MG63 (cell line): ENCODE results near the gene TKT. TPM values are rescaled to one million over a fixed set of nuclear protein-coding genes. Genes with fewer than 3 reads are reported as not detected.
"Not testable (repeated sequence)": the region's sequence is repeated elsewhere in the genome, so short reads cannot be mapped to it uniquely, and the experiment has no call there.

Experiments used
- DNase-seq: peaks from one replicate; pipeline ENCODE4 v3.0.0-alpha.2; 2020
- H3K27me3 ChIP-seq: fragments of 250-450 bp; sonication (Bioruptor Pico); 2 replicates; pipeline ENCODE4 v1.5.1; 2020; ENCODE audit warnings: mild to moderate bottlenecking, moderate library complexity
- H3K36me3 ChIP-seq: fragments of 250-450 bp; sonication (Bioruptor Pico); 2 replicates; pipeline ENCODE4 v1.5.1; 2020; ENCODE audit warnings: mild to moderate bottlenecking, moderate library complexity
- H3K4me3 ChIP-seq: fragments of 250-450 bp; sonication (Bioruptor Pico); 2 replicates; pipeline ENCODE4 v1.5.1; 2020; ENCODE audit warnings: mild to moderate bottlenecking, moderate library complexity
- H3K9me3 ChIP-seq: fragments of 250-450 bp; sonication (Bioruptor Pico); 2 replicates; pipeline ENCODE4 v1.5.1; 2020; ENCODE audit warnings: mild to moderate bottlenecking, moderate library complexity
- total RNA-seq: library from RNA; depleted of rRNA; stranded (reverse); fragments of >200 nt; shearing (Covaris generic); gene quantifications from 2 replicates; pipeline ENCODE4 v1.2.3, GENCODE V29; 2014; ENCODE audit warnings: low replicate concordance

The TKT gene
- total RNA-seq, 1 experiment from 2014 or later, result 707 TPM

DNA sequence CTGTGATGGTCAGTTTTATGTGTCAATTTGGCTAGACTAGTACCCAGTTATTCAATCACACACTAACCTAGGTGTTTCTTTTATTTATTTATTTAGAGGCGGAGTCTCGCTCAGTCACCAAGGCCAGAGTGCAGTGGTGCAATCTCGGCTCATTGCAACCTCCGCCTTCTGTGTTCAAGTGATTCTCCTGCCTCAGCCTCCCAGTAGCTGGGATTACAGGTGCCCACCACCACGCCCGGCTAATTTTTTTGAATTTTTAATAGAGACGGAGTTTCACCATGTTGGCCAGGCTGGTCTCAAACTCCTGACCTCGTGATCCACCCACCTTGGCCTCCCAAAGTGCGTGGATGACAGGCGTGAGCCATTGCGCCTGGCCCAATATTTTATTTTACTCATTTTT is 13.4 kb upstream of the TKT start:
- not testable (repeated sequence) for H3K9me3 ChIP-seq, H3K4me3 ChIP-seq, H3K36me3 ChIP-seq, DNase-seq, H3K27me3 ChIP-seq

DNA sequence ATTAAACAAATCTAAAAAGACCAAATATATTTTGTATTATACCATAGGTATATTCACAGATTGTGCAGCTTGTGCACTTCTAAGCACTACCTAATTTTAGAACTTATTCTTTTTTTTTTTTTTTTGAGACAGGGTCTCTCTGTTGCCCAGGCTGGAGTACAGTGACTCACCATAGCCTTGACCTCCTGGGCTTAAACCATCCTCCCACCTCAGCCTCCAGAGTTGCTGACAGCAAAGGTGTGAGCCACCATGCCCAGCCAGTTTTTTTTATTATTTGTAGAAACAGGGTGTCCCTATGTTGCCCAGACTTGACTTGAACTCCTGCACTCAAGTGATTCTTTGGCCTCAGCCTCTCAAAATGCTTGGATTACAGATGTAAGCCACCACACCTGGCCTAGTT is 11.9 kb upstream of the TKT start:
- Histone ChIP-seq H3K36me3 (no peaks in the 10 kb centered on the region), H3K27me3 (no peaks in the 10 kb centered on the region), H3K9me3 (no peaks in the 10 kb centered on the region), H3K4me3 (no peak overlapping the region)
- no peak for DNase-seq

DNA sequence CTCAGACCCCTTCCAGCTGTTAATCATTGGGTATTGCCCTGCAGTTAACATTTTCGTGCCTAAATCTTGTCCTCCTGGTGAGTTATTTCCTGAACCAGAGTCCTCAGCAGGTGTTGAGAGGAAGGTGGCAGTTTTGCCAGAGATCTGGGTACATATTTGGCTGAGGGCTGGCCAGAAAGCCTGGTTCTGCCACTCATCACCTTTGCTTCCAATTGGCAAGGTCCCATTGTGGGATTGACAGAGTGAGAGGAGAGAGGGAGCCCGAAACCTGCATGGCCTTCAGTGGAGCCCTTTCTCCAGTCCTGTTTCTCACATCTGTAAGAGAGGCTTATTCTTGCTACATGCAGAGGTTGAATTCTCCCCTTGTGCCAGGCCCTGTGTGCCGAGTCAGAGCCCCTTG is 8.9 kb upstream of the TKT start:
- H3K36me3 ChIP-seq, result no peaks in the 10 kb centered on the region
- H3K4me3 ChIP-seq, result no peak overlapping the region
- no peaks in the 10 kb centered on the region for H3K27me3 ChIP-seq
- DNase-seq, result no peak
- no peaks in the 10 kb centered on the region for H3K9me3 ChIP-seq

DNA sequence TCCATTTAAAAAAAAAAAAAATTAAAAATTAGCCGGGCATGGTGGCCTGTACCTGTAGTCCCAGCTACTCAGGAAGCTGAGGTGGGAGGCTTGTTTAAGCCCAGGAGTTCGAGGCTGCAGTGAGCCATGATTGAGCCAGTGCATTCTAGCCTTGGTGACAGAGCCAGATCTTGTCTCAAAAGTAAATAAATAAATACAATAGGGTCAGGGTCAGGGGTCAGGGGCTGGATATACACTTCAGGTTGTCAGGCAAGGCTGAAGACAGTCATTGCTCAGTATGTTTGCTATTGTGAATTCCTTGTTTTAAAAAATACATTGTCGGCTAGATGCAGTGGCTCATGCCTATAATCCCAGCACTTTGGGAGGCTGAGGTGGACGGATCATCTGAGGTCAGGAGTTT is 8.1 kb upstream of the TKT start:
- Histone ChIP-seq H3K4me3 (no peak overlapping the region), H3K27me3 (no peaks in the 10 kb centered on the region), H3K36me3 (no peaks in the 10 kb centered on the region), H3K9me3 (no peaks in the 10 kb centered on the region)
- no peak for DNase-seq

GRCh38 chr3:53261712-53262111 is 5.9 kb upstream of the TKT start:
- Histone ChIP-seq H3K27me3 (no peaks in the 10 kb centered on the region), H3K9me3 (no peaks in the 10 kb centered on the region), H3K4me3 (no peak overlapping the region), H3K36me3 (no peaks in the 10 kb centered on the region)
- DNase-seq, result no peak

GRCh38 chr3:53260286-53260785 is 4.5 kb upstream of the TKT start:
- DNase-seq, result no peak
- no peaks in the 10 kb centered on the region for H3K27me3 ChIP-seq
- H3K36me3 ChIP-seq, result no peaks in the 10 kb centered on the region; the same call in 1 of the 2 replicates
- no peaks in the 10 kb centered on the region for H3K9me3 ChIP-seq
- no peak overlapping the region for H3K4me3 ChIP-seq

DNA sequence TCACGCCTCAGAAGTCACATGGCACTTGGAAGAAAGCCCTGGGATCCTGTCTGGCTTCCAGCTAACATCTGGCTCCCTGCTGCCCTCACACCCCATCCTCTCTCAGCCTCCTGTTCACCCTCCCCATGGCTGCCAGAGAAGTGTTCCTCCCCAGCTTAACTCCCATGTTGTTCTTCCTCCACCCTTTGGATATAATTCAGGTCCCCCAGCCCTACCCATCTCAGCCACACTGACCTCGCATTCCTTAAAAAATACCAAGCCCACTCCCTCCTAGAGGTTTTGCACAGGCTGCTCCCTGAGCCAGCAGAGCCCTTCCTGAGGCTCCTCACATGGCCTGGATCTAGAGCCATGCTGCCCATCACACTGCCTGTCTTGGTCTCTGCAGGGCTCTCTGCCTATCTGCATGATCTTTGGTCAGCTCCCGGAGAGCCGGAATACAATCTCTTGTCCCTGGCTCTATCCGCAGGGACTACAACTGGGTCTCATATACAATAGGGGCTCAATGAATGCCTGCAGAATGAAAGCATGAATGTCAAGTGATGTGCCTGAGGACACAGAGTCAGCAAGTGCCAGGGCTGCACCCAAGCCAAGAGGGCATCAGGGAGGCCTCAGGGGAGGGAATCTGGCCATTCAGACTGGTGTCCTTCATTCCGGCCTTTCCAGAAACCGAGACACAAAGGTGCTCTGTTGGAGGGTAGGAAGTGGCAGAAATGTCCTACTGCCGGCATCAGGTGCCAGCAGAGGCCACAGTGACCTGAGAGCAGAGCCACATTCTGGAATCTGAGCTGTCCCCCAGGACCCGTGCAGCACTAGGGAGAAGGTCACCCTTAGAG is 3.8 kb upstream of the TKT start:
- Histone ChIP-seq H3K9me3 (no peaks in the 10 kb centered on the region), H3K27me3 (no peaks in the 10 kb centered on the region), H3K4me3 (no peak overlapping the region), H3K36me3 (peaks cover 5% of the 10 kb centered on the region)
- DNase-seq, result no peak

GRCh38 chr3:53258600-53259426 is 3.0 kb upstream of the TKT start:
- Histone ChIP-seq H3K4me3 (no peak overlapping the region), H3K36me3 (peaks cover 13% of the 10 kb centered on the region), H3K27me3 (no peaks in the 10 kb centered on the region), H3K9me3 (no peaks in the 10 kb centered on the region)
- no peak for DNase-seq

DNA sequence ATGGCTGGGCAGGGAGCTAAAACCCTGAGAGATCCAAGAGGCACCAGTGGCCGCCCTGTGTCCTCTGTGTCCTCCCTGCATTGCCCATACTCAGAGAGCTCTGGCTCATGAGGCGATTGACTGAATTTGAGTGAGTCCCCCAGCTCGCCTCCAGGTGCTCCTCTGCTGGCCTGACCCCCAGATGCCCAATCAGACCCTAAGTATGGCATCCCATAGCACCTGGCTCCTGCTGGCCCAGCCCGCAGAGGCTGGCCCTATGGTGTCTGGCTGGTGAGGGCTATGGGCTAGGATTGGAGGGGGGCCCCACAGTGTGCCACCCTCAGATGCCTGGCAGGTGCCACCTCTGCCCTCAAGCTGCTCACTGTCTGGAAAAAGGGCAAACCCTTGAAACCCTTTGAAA is 1.6 kb upstream of the TKT start:
- Histone ChIP-seq H3K36me3 (peaks cover 22% of the 10 kb centered on the region), H3K27me3 (no peaks in the 10 kb centered on the region), H3K9me3 (no peaks in the 10 kb centered on the region), H3K4me3 (no peak overlapping the region)
- no peak for DNase-seq

DNA sequence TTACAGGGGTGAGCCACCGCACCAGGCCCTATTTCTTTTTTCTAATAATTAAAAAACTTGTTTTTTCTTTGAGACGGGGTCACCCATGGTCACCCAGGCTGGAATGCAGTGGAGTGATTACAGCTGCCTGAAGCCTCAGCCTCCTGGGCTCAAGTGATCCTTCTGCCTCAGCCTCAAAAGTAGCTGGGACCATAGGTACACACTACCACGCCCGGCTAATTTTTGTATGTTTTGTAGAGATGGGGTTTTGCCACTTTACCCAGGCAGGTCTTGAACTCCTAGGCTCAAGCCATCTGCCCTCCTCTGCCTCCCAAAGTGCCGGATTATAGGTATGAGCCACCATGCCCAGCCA is 858 bp upstream of the TKT start:
- H3K9me3 ChIP-seq, result no peaks in the 10 kb centered on the region

DNA sequence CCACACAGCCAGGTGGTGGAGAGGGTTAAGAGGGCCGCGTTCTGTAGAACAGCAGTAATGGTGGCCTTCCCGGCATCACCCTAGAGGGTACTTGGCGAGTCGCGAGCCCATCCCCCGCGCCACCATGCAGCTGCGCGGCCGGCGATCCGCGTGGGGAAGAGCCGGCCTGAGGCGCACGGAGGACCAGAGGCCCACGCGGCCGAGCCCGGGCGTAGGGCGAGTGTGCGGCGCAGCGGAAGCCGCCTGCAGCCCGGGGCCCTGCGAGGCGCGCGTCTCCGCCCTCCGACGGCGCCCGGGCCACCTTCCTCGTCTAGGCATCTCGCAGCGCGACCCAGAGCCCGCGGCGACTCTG is 423 bp downstream of the TKT start:
- Histone ChIP-seq H3K36me3 (peaks cover 32% of the 10 kb centered on the region), H3K27me3 (no peaks in the 10 kb centered on the region), H3K4me3 (peak overlapping the region; percentile 78), H3K9me3 (no peaks in the 10 kb centered on the region)
- no peak for DNase-seq

More for the DNA sequence above, 858 bp upstream of the TKT start:
- Histone ChIP-seq H3K27me3 (no peaks in the 10 kb centered on the region), H3K36me3 (peaks cover 30% of the 10 kb centered on the region), H3K4me3 (no peak overlapping the region)
- no peak for DNase-seq

- peaks cover 33% of the 10 kb centered on the region for H3K36me3 ChIP-seq
- peak overlapping the region; percentile 78 for H3K4me3 ChIP-seq
- H3K9me3 ChIP-seq, result no peaks in the 10 kb centered on the region
- DNase-seq, result peak; percentile 64
- H3K27me3 ChIP-seq, result no peaks in the 10 kb centered on the region
These were observed 1.1 kb downstream of the TKT start for GRCh38 chr3:53254509-53255422.

DNA sequence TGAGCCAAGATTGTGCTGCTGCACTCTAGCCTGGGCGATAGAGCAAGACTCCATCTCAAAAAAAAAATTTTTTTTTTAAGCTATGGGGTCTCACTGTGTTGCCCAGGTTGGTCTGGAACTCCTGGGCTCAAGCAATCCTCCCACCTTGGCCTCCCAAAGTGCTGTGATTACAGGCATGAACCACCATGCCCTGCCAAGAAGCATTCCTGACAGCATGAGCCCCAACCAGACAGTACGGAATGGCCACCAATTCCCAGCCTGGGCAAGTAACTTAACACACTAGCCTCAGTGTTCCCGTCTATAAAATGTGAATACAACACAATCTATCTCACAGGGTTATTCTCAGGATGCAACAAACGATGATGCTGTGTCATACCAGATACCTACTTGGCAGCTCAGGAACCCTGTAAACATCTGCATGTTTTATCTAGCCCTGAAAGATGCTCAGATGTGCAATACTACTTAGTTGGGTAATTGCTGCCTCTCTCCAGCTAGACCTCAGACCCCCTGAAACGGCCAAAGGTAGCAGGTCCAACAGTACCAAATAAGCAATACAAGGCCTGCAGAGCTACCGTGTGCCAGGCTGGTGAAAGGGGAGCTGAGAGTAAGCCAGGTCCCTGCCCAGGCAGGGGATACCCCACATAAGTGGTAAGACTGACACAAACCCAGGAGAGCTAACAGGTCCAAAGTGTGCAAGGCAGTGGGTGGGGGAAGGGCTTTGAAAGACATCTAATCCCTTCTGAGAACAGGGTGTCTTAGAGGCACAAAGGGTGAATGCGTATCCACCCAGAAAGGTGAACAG is 1.9 kb downstream of the TKT start:
- Histone ChIP-seq H3K27me3 (no peaks in the 10 kb centered on the region), H3K36me3 (peaks cover 33% of the 10 kb centered on the region), H3K4me3 (peak overlapping the region; percentile 78), H3K9me3 (no peaks in the 10 kb centered on the region)
- no peak for DNase-seq

DNA sequence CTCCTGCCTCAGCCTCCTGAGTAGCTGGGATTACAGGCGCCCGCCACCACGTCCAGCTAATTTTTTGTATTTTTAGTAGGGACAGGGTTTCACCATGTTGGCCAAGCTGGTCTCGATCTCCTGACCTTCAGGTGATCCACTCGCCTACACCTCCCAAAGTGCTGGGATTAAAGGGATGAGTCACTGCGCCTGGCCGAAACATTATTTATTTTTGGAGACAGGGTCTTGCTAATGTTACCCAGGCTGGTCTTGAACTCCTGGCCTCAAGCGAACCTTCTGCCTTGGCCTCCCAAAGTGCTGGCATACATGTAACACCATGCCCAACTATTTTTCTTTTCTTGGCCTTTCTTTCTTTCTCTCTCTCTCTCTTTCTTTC is 2.9 kb downstream of the TKT start:
- peaks cover 33% of the 10 kb centered on the region for H3K36me3 ChIP-seq
- not testable (repeated sequence) for H3K9me3 ChIP-seq, H3K27me3 ChIP-seq, H3K4me3 ChIP-seq, DNase-seq

DNA sequence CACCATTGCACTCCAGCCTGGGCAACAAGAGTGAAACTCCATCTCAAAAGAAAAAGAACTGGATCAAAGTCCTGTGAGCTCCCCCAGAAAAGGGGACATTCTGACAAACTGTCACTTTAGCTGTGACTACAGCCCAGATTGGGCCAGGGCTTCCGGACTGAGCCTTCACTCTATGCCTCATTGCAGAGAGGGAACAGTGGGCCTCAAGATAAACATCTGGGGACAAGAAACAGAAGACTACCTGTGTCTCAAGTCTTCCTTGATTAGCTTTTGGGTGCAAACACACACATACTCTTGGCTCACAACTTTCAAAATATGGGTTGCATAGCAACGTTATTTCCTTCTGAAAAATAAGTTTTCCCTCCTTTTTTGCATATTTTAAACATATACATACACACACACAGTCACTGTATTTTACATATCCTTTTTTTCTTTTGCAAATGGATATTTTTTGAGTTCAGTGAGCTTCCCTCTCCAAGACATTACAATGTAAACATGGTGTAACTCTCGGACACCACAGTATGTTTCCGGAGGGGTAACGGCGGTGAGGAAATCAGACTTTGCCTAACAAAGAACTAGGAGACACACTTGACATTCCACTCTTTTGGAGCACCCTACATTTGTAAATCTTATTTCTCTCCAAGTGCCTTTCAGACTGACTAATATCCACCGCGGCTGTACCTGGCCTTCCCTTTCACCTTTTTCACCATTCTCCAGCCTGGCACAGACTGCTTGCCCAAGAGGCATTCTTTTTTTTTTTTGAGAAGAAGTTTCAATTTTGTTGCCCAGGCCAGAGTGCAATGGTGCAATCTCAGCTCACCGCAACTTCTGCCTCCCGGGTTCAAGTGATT is 3.5 kb downstream of the TKT start:
- no peak for DNase-seq
- Histone ChIP-seq H3K4me3 (no peak overlapping the region), H3K9me3 (no peaks in the 10 kb centered on the region), H3K27me3 (no peaks in the 10 kb centered on the region), H3K36me3 (peaks cover 35% of the 10 kb centered on the region)
